Natural killer cell (primary cell): ENCODE measurements around the gene MIA3. TPM values are rescaled to one million over a fixed set of nuclear protein-coding genes. Genes with fewer than 3 reads are reported as not detected.
A peak's percentile ranks its signal among the peaks of the same experiment; 100 is the strongest.

Source experiments
- ATAC-seq, 3 donors: fragments of 150-1000 bp in 2 of 3; fragments of 200-7000 bp in 1 of 3; cut with Tn5 transposase; 1 replicate in 1 of 3; 2 replicates in 2 of 3; pipeline ENCODE4 v1.10.0; 2021; ENCODE audit warnings: mild to moderate bottlenecking in 2 of 3, moderate library complexity in 2 of 3
- DNase-seq, 2 donors: peaks; one replicate each; pipeline versions ENCODE4 v3.0.0 to v3.0.0-alpha.2; 2013 to 2021; ENCODE audit warnings: mixed read lengths in 1 of 2
- H3K27ac ChIP-seq: one replicate; pipeline ENCODE4 v1.5.1; 2013; ENCODE audit warnings: mild to moderate bottlenecking, low read length
- H3K27me3 ChIP-seq: one replicate; pipeline ENCODE4 v1.6.1; 2013; ENCODE audit warnings: low read length; ENCODE audit not compliant: control insufficient read depth, insufficient read depth
- H3K36me3 ChIP-seq: one replicate; pipeline ENCODE4 v1.6.1; 2013; ENCODE audit warnings: low read length; ENCODE audit not compliant: control insufficient read depth, insufficient read depth
- H3K4me1 ChIP-seq: one replicate; pipeline ENCODE4 v1.6.1; 2013; ENCODE audit warnings: low read length; ENCODE audit not compliant: control insufficient read depth, insufficient read depth
- H3K4me3 ChIP-seq: one replicate; pipeline ENCODE4 v1.5.1; 2013; ENCODE audit warnings: low read length
- H3K9me3 ChIP-seq: one replicate; pipeline ENCODE4 v1.6.1; 2013; ENCODE audit warnings: low read length; ENCODE audit not compliant: control insufficient read depth, insufficient read depth
- H3K27ac Mint-ChIP-seq, 2 donors: one replicate each; pipeline ENCODE4 v1.8.0; 2022; ENCODE audit warnings: mild to moderate bottlenecking in 2 of 2, mixed read lengths in 2 of 2, moderate library complexity in 1 of 2
- H3K27me3 Mint-ChIP-seq, 2 donors: one replicate each; pipeline ENCODE4 v1.8.0; 2022; ENCODE audit warnings: low read depth in 2 of 2, mixed read lengths in 2 of 2
- H3K36me3 Mint-ChIP-seq: one replicate; pipeline ENCODE4 v1.8.0; 2022; ENCODE audit warnings: mixed read lengths
- H3K4me1 Mint-ChIP-seq, 2 donors: one replicate each; pipeline ENCODE4 v1.8.0; 2022; ENCODE audit warnings: mixed read lengths in 2 of 2
- H3K4me3 Mint-ChIP-seq: one replicate; pipeline ENCODE4 v1.8.0; 2022; ENCODE audit warnings: mild to moderate bottlenecking, moderate library complexity, mixed read lengths
- H3K9me3 Mint-ChIP-seq, 2 donors: one replicate each; pipeline ENCODE4 v1.8.0; 2022; ENCODE audit warnings: mixed read lengths in 2 of 2
- CTCF ChIP-seq: fragments of 200-600 bp; IDR thresholded peaks from one replicate; pipeline ENCODE4 v1.8.0; 2022; ENCODE audit warnings: antibody characterized with exemption
- WGBS: methylation state at CpG from one replicate; pipeline ENCODE4 v1.1.7; 2013; ENCODE audit warnings: missing lambda C conversion rate; ENCODE audit not compliant: insufficient coverage; 5-methylcytosine and 5-hydroxymethylcytosine counted together
- intact Hi-C: fragments of 100-400 bp; cut with micrococcal nuclease; formaldehyde crosslinking; loops from one replicate; pipeline ENCODE4 v1.14.2; 2022
- total RNA-seq, 4 donors: library from RNA; stranded (reverse); fragments of 120-200 nt in 1 of 4; gene quantifications; one replicate each; pipeline versions ENCODE4 v1.2.3 to v1.2.4, GENCODE V29; 2013 to 2022

The MIA3 gene
- total RNA-seq, 3 donors from 2014 or later (not counting 1 experiment from before 2014, with no cell fraction given): 87.0 to 98.8 (median 94.0) TPM

GRCh38 chr1:222616525-222616924, 1.4 kb upstream of the MIA3 start:
- peak in 1 of 2 donors; percentile 13 for DNase-seq
- Histone ChIP-seq H3K4me3 (no peak overlapping the region), H3K9me3 (no peaks in the 10 kb centered on the region), H3K36me3 (no peaks in the 10 kb centered on the region), H3K27me3 (peaks cover 17% of the 10 kb centered on the region), H3K4me1 (peaks cover 13% of the 10 kb centered on the region), H3K27ac (no peak overlapping the region)
- Mint-ChIP-seq H3K36me3 (no peaks in the 10 kb centered on the region), H3K9me3 (no peaks in the 10 kb centered on the region), H3K27ac (peak overlapping the region; percentile 87 to 96), H3K4me3 (peak overlapping the region; percentile 90), H3K4me1 (peaks cover 23 to 26% of the 10 kb centered on the region in 2 donors), H3K27me3 (peaks cover 36 to 49% of the 10 kb centered on the region in 2 donors)
- ATAC-seq: no peak
- WGBS: 99% methylated on average over 4 of the region's 5 CpGs
- no peak for TF ChIP-seq CTCF
- intact Hi-C loops: no loop called here

- H3K36me3 ChIP-seq: no peaks in the 10 kb centered on the region
- H3K27me3 Mint-ChIP-seq: peaks cover 28 to 39% of the 10 kb centered on the region in 2 donors
- intact Hi-C loops: loop anchor here (1.0 kb wide), 1 partner anchor 28 kb away; the partner anchor contains the start of gene TAF1A
These were observed 438 bp upstream of the MIA3 start for GRCh38 chr1:222617367-222617951.

GRCh38 chr1:222618880-222619596, 1.1 kb downstream of the MIA3 start:
- H3K27ac ChIP-seq: no peak overlapping the region
- H3K4me1 ChIP-seq: peaks cover 13% of the 10 kb centered on the region
- Mint-ChIP-seq H3K27me3 (peaks cover 15 to 24% of the 10 kb centered on the region in 2 donors), H3K4me1 (peaks cover 23 to 26% of the 10 kb centered on the region in 2 donors), H3K9me3 (no peaks in the 10 kb centered on the region), H3K36me3 (no peaks in the 10 kb centered on the region), H3K27ac (peak overlapping the region; percentile 87 to 96), H3K4me3 (peak overlapping the region; percentile 85)
- H3K36me3 ChIP-seq: peaks cover 5% of the 10 kb centered on the region
- peak in 1 of 2 donors; percentile 38 for DNase-seq
- H3K27me3 ChIP-seq: peaks cover 12% of the 10 kb centered on the region
- TF ChIP-seq CTCF: no peak
- H3K9me3 ChIP-seq: no peaks in the 10 kb centered on the region
- ATAC-seq: no peak
- H3K4me3 ChIP-seq: peak overlapping the region; percentile 55
- intact Hi-C loops: no loop called here
- WGBS: 30% methylated on average over 18 of the region's 20 CpGs

More at GRCh38 chr1:222617367-222617951, 438 bp upstream of the MIA3 start:
- H3K36me3 Mint-ChIP-seq: no peaks in the 10 kb centered on the region
- H3K4me1 Mint-ChIP-seq: peaks cover 23 to 26% of the 10 kb centered on the region in 2 donors
- peak overlapping the region; percentile 85 for H3K27ac ChIP-seq
- peaks cover 13% of the 10 kb centered on the region for H3K4me1 ChIP-seq
- peak overlapping the region; percentile 65 for H3K4me3 ChIP-seq
- no peak for TF ChIP-seq CTCF
- peak overlapping the region; percentile 87 to 96 for H3K27ac Mint-ChIP-seq
- WGBS: under 1% methylated on average over 30 of the region's 37 CpGs
- no peaks in the 10 kb centered on the region for H3K9me3 ChIP-seq
- no peaks in the 10 kb centered on the region for H3K9me3 Mint-ChIP-seq
- H3K4me3 Mint-ChIP-seq: peak overlapping the region; percentile 90
- H3K27me3 ChIP-seq: peaks cover 17% of the 10 kb centered on the region
- ATAC-seq (peak; percentile 85 to 92 (median 89)), DNase-seq (peak; percentile 85 to 98)
